HAP-1 (cell line): ENCODE data around the gene PPP1R27.

Source experiments
- DNase-seq, 2 experiments: peaks; one replicate each; pipeline ENCODE4 v3.0.0-alpha.2; 2016 to 2020; ENCODE audit warnings: low spot score in 2 of 2
- H3K27me3 ChIP-seq: fragments of 250-450 bp; sonication (Bioruptor Pico); 2 replicates; pipeline ENCODE4 v1.5.1; 2020; ENCODE audit warnings: low read depth, mild to moderate bottlenecking, moderate library complexity
- H3K36me3 ChIP-seq: fragments of 250-450 bp; sonication (Bioruptor Pico); replicated peaks from 2 replicates; pipeline ENCODE4 v1.5.1; 2020; ENCODE audit warnings: mild to moderate bottlenecking
- H3K4me1 ChIP-seq: fragments of 250-450 bp; sonication (Bioruptor Pico); 2 replicates; pipeline ENCODE4 v1.5.1; 2020; ENCODE audit warnings: mild to moderate bottlenecking
- H3K4me3 ChIP-seq: fragments of 250-450 bp; sonication (Bioruptor Pico); 2 replicates; pipeline ENCODE4 v1.5.1; 2020; ENCODE audit warnings: mild to moderate bottlenecking, moderate library complexity
- H3K9me3 ChIP-seq: fragments of 250-450 bp; sonication (Bioruptor Pico); 2 replicates; pipeline ENCODE4 v1.5.1; 2020; ENCODE audit warnings: mild to moderate bottlenecking, moderate library complexity
- in situ Hi-C: fragments of 300-500 bp; cut with MboI; formaldehyde crosslinking; loops from 3 replicates; pipeline ENCODE4 v1.14.3; 2020; ENCODE audit warnings: low sequenced_read_pairs, inconsistent platforms, mixed read lengths

Gene PPP1R27, protein sequence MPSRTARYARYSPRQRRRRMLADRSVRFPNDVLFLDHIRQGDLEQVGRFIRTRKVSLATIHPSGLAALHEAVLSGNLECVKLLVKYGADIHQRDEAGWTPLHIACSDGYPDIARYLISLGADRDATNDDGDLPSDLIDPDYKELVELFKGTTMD

GRCh38 chr17:81834831-81835267 lies at the start of gene PPP1R27:
Gene PPP1R27, minus strand, starts transcription at chr17:81835050. Its CDS starts 97 bp downstream, at chr17:81834953.
- peak within 1 kb of the TSS; percentile 81 for H3K4me3 ChIP-seq
- peaks cover 9% of the 10 kb centered on the region for H3K4me1 ChIP-seq
- no peak for DNase-seq
- H3K27me3 ChIP-seq: no peaks in the 10 kb centered on the region
- no peaks in the 10 kb centered on the region for H3K9me3 ChIP-seq
- H3K36me3 ChIP-seq: peaks cover 4% of the 10 kb centered on the region; the same call in 1 of the 2 replicates
- in situ Hi-C loops: no loop called here

GRCh38 chr17:81884520-81884919 lies 49.7 kb upstream of the PPP1R27 start:
- in situ Hi-C loops: no loop called here
- peaks cover 92% of the 10 kb centered on the region for H3K36me3 ChIP-seq
- no peak for DNase-seq
- H3K4me1 ChIP-seq: no peaks in the 10 kb centered on the region
- H3K27me3 ChIP-seq: no peaks in the 10 kb centered on the region
- no peak overlapping the region for H3K4me3 ChIP-seq
- H3K9me3 ChIP-seq: no peaks in the 10 kb centered on the region

- DNase-seq: no peak
- Histone ChIP-seq H3K36me3 (peaks cover 52% of the 10 kb centered on the region), H3K4me1 (no peaks in the 10 kb centered on the region), H3K4me3 (no peak overlapping the region), H3K27me3 (no peaks in the 10 kb centered on the region), H3K9me3 (no peaks in the 10 kb centered on the region)
- in situ Hi-C loops: no loop called here
These were observed 44.3 kb upstream of the PPP1R27 start for GRCh38 chr17:81879121-81879520.

GRCh38 chr17:81878294-81878693 lies 43.4 kb upstream of the PPP1R27 start:
- H3K9me3 ChIP-seq: no peaks in the 10 kb centered on the region
- no peaks in the 10 kb centered on the region for H3K4me1 ChIP-seq
- no peak overlapping the region for H3K4me3 ChIP-seq
- DNase-seq: no peak
- H3K27me3 ChIP-seq: no peaks in the 10 kb centered on the region
- H3K36me3 ChIP-seq: peaks cover 44% of the 10 kb centered on the region
- in situ Hi-C loops: no loop called here

DNA sequence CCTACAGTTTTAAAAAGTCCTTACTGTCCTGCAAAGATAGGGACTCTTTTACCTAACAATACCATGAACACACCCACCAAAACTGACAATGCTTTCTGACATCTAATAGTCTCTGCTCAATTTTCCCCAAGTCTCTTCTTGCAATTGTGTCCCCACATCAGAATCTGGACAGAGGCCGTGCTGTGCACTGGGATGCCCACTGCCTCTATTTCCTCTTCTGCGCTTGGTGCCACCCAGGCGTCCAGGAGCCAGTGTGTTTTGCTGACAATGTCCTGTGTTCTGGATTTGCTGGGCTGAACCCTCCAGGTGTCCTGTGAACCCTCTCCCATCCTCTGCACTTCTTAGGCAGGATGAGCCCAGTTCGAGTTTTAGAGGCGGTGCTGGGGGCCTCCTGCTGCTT lies 42.7 kb upstream of the PPP1R27 start:
- peaks cover 39% of the 10 kb centered on the region for H3K36me3 ChIP-seq
- in situ Hi-C loops: no loop called here
- DNase-seq: no peak

DNA sequence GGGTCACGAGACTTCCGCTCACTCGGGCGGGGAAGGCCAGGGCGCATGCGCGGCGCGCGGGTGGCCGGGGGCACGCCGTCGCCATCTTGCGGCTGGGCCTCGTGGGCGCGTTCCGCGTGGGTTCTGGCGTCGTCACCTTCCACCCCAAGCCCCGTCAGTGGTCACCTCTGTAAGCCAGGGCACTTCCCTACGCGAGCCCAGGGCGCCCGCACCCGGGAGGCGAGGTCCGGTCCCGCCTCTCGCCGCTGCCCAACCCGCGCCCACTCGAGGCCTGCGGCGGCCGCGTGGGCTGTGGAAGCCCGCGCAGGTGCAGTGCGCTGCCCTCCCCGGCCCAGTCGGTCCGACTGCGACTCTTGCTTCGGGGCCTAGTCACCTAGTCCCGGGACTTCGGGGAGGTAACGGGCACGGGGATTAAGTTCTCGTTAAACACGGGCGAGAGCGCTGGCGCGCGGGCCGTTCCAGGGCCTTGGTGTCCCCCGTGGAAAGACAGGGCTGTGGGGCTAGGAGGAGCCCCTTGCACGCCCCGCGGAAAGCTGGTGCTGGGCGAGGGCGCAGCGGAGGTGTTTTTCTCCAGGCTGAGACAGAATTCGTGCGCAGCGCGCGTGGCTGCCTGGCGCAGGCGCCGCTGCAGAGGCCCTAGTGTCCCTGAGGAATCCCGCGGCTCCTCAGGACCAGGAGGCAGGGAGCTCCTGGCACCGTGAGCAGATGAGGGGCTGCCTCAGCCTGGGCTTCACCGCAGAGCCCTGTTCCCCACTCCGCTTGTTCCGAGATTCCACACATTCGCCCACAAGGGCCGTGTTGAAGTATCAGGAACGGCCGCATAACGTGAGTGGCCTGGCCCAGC lies 36.8 kb upstream of the PPP1R27 start:
- no peaks in the 10 kb centered on the region for H3K27me3 ChIP-seq
- in situ Hi-C loops: no loop called here
- peak overlapping the region; percentile 84 for H3K4me3 ChIP-seq
- peak; percentile 75 to 96 for DNase-seq
- peaks cover 14% of the 10 kb centered on the region for H3K4me1 ChIP-seq
- H3K9me3 ChIP-seq: no peaks in the 10 kb centered on the region
- peaks cover 47% of the 10 kb centered on the region for H3K36me3 ChIP-seq

More for the DNA sequence above, 42.7 kb upstream of the PPP1R27 start:
- H3K4me1 ChIP-seq: no peaks in the 10 kb centered on the region
- no peaks in the 10 kb centered on the region for H3K9me3 ChIP-seq
- no peaks in the 10 kb centered on the region for H3K27me3 ChIP-seq
- H3K4me3 ChIP-seq: no peak overlapping the region

DNA sequence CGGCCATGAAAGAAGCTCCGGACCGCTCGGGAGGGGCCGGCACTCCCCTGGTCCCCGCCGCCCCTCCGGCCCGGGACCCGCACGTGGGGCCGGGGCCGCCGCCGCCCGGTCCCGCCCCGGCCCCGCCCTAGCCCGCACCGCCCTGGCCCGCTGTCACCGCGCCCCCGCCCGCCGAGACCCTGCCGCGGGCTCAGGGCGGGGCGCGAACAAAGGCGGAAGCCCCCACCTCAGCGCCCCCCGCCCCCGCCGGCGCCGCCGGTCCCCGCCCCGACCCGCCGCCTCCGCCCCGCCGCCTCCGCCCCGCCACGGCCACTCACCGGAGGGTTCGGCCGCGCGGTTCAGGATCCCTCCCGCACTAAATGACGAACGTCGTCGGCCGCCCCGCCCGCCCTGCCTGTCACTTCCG lies 36.1 kb upstream of the PPP1R27 start, which contains the start of gene ARHGDIA:
ARHGDIA (minus strand) TSS at position 357 of the 406 bp plus-strand sequence. CDS start 1,407 bp downstream, outside the sequence.
- H3K4me3 ChIP-seq: peak within 1 kb of the TSS; percentile 84
- no peaks in the 10 kb centered on the region for H3K27me3 ChIP-seq
- peaks cover 14% of the 10 kb centered on the region for H3K4me1 ChIP-seq
- peaks cover 53% of the 10 kb centered on the region for H3K36me3 ChIP-seq
- in situ Hi-C loops: no loop called here
- DNase-seq: peak in 1 of 2 experiments; percentile 3
- no peaks in the 10 kb centered on the region for H3K9me3 ChIP-seq

DNA sequence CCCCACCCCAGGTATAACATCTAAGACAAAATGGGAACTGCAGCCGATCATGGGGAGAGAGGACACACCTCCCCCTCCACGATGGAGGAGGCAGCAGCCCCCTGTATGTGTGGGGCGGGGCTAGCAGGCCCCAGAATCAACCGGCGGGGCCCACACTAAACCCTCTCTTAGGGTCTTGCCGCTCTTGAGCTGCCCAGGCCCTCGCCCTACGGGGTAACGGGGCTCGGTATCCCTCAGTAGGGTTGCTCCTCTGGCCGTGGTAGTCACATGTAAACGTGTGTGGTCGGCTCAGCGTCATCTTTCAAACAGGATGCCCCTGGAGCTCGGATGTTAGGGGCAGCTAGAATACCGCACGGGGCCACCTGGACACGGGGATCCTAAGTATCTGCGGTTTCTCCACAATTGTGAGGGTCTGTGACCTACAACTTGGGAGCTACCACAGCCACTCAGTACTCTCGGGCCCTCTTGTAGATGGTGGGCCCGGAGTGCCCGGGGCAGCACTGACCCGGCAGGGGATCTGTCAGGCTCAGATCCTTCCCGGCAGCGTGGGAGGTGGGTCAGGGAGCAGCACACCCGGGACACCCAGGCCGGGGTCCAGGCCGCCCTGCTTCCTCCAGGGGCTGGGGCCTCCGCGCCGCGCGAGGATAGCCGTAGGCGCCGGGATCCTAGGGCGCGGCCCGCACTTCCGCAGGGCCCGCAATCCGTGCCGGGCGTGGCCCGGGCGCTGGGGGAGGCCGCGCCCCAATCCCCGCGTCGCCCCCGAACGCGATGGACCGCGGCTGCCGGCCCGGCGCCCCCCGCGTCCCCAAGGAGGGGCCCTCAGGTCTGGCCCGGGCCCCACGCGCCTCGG lies 35.5 kb upstream of the PPP1R27 start:
- Histone ChIP-seq H3K9me3 (no peaks in the 10 kb centered on the region), H3K4me3 (peak overlapping the region; percentile 81), H3K4me1 (peaks cover 14% of the 10 kb centered on the region), H3K36me3 (peaks cover 59% of the 10 kb centered on the region), H3K27me3 (no peaks in the 10 kb centered on the region)
- in situ Hi-C loops: no loop called here
- DNase-seq: peak; percentile 27 to 66

DNA sequence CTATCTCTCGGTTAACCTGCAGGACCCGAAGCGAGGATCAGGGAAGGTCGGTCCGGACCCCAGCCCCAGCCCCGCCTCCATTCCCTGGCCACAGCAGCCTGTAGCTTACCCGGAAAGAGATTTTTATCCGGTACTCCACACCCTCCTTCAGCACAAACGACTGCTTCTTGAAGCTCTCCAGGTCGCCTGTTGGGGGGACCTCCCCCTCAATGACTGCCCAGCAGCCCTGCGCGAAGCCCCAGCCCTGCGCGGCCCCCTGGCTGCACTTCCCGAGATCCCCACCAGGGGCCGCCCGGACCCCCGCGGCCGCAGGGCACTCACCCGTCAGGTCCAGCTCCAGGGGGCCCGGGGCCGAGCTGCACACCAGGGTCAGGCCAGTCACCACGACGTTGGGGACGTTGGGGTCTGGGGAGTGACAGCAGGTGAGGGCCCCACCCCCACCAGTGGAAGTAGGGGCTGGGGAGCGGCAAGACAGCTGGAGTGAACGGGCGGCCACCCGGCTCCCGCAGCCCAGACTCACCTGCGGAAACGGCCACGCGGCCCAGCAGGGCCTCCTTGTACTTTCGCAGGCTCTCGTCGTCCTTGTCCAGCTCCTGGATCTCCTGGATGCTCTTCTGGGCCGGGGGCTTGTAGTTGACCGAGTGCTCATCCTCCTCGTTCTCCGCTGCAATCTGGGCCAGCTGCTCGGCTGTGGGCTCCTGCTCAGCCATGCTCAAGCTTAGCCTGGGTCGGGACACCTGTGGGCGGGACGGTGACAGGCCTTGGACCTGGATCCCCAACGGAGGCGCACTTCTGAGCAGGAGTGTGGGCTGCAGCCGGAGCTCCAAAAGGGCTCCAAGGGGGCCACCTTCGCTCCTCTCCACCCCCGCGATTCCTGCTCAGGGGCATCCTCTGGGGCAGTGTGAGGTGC lies 34.6 kb upstream of the PPP1R27 start:
- Histone ChIP-seq H3K9me3 (no peaks in the 10 kb centered on the region), H3K27me3 (no peaks in the 10 kb centered on the region), H3K4me3 (peak overlapping the region; percentile 81), H3K4me1 (peaks cover 14% of the 10 kb centered on the region), H3K36me3 (peaks cover 68% of the 10 kb centered on the region)
- peak in 1 of 2 experiments; percentile 78 for DNase-seq
- in situ Hi-C loops: no loop called here

GRCh38 chr17:81868674-81869220 lies 33.9 kb upstream of the PPP1R27 start:
- Histone ChIP-seq H3K9me3 (no peaks in the 10 kb centered on the region), H3K4me1 (peaks cover 14% of the 10 kb centered on the region), H3K36me3 (peaks cover 75% of the 10 kb centered on the region), H3K4me3 (no peak overlapping the region), H3K27me3 (no peaks in the 10 kb centered on the region)
- DNase-seq: peak; percentile 12 to 72
- in situ Hi-C loops: no loop called here

DNA sequence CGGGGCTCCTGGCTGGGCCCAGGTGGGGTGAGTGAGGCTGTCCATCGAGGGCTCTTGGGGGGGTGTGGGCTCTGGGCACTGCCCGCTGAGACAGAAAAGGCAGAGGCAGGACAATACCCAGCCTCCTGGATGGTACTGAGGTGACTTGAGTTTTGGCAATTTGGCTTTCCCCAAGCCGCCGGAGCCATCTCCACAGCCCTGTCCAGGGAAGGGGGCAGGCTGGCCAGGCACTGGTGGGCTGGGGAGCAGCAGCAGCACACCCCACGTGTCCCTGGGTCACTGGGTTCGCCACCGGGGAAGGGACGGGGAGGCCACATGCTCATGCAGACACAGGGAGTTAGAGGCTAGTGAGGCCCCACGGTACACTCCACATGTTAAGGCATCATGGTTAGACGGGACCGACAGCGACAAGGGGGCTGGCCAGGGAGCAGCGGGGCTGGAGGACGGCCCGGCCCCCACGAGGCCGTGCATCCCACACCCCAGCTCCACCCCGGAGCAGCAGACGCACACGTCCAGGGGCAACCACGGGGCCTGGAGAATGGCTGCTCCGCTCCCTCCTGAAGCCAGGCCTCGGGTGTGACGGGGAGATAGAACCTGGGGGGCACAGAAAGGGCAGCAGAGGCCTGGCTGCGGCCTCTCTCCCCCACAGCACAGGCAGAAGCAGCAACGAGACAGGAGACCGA lies 33.3 kb upstream of the PPP1R27 start:
- DNase-seq: peak in 1 of 2 experiments; percentile 47
- no peak overlapping the region for H3K4me3 ChIP-seq
- peaks cover 82% of the 10 kb centered on the region for H3K36me3 ChIP-seq
- H3K27me3 ChIP-seq: no peaks in the 10 kb centered on the region
- H3K4me1 ChIP-seq: peaks cover 14% of the 10 kb centered on the region
- in situ Hi-C loops: no loop called here
- no peaks in the 10 kb centered on the region for H3K9me3 ChIP-seq
